C4-2B (cell line): ENCODE results near the gene AKAP5.

ENCODE experiments used
- H3K27ac ChIP-seq: fragments of 450-650 bp; 2 replicates; pipeline ENCODE4 v1.5.1; 2017
- ZFX ChIP-seq: fragments of 450-650 bp; IDR thresholded peaks from 2 replicates; pipeline ENCODE4 v1.6.1; 2017
- TF ChIP-seq, protein P1 (sequence below): fragments of 450-650 bp; conservative IDR thresholded peaks from 2 replicates; pipeline ENCODE4 v1.5.1; 2017; ENCODE audit warnings: mild to moderate bottlenecking

AKAP5 gene

DNA sequence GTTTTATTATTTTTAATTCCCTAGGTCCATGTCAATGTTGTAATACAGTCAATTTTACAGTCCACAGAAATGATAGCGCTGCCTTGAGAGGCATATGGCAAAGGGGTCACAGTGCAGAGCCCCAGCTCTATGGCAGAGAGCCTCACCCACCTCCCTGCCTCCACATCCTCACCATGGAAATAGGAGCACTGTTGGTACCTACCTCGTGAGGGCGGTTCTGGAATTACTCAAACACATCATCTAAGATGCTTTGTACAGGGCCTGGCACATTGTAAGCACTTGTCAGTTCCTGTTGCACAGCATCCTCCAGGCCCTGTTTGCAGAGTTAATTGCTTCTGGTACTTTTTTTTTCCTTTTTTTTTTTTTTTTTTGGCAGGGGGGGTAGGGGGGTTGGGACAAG is 4.1 kb upstream of the AKAP5 start:
- no peak overlapping the region for H3K27ac ChIP-seq
- TF ChIP-seq ZFX = no peak
- TF ChIP-seq, protein P1, sequence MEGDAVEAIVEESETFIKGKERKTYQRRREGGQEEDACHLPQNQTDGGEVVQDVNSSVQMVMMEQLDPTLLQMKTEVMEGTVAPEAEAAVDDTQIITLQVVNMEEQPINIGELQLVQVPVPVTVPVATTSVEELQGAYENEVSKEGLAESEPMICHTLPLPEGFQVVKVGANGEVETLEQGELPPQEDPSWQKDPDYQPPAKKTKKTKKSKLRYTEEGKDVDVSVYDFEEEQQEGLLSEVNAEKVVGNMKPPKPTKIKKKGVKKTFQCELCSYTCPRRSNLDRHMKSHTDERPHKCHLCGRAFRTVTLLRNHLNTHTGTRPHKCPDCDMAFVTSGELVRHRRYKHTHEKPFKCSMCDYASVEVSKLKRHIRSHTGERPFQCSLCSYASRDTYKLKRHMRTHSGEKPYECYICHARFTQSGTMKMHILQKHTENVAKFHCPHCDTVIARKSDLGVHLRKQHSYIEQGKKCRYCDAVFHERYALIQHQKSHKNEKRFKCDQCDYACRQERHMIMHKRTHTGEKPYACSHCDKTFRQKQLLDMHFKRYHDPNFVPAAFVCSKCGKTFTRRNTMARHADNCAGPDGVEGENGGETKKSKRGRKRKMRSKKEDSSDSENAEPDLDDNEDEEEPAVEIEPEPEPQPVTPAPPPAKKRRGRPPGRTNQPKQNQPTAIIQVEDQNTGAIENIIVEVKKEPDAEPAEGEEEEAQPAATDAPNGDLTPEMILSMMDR = no peak

DNA sequence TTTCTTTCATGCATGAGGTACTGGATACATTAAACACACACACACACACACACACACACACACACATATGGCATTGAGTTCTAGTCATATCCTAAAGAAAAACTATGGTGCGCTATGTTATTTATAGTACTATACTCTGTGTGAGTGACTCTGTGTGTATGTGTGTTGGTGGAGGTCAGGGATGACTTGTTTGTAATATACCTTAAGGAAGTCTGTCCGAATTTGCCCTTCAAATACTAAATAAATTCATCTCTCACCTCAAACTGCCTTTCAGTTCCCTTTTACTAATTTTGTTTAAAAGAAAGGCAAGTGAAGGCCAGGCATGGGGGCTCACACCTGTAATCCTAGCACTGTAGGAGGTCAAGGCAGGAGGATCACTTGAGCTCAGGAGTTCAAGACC is 2.1 kb upstream of the AKAP5 start:
- TF ChIP-seq, protein P1 = no peak
- no peak for TF ChIP-seq ZFX
- no peak overlapping the region for H3K27ac ChIP-seq

DNA sequence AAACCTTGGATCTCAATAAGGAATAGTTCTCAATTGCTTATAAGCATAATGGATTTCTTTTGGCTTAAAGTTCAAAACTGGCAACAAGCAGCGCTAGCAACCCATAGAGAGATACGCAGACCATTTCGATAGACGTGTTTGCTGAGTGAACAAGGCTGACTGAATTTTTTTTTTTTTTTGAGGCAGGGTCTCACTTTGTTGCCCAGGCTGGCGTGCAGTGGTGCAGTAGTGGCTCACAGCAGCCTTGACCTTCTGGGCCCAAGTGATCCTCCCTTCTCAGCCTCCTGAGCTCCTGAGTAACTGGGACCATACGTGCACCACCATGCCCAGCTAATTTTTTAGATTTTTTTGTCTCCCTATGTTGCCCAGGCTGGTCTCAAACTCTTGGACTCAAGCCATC is 1.4 kb upstream of the AKAP5 start:
- TF ChIP-seq, protein P1 = no peak
- TF ChIP-seq ZFX = no peak
- no peak overlapping the region for H3K27ac ChIP-seq

DNA sequence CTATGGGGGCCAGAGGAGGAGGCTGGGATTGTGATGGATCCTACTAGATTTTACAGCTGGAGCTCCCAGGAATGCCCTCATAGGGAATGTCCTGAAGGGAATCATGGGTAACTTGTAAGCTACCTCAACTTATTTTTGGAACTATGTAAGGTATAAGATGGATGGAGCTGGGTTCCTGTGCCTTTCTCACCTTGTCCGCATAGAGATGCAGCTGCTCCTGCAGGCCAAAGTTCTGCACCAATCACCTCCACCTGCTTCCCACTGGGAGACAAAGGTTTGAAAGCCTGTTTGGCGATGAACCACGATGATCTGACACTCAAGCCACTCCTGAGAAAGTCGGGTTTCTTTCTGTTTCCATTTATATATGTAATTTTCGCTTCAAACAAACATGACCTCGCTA is 648 bp upstream of the AKAP5 start:
- peak overlapping the region; percentile 15; the same call in 1 of the 2 replicates for H3K27ac ChIP-seq

DNA sequence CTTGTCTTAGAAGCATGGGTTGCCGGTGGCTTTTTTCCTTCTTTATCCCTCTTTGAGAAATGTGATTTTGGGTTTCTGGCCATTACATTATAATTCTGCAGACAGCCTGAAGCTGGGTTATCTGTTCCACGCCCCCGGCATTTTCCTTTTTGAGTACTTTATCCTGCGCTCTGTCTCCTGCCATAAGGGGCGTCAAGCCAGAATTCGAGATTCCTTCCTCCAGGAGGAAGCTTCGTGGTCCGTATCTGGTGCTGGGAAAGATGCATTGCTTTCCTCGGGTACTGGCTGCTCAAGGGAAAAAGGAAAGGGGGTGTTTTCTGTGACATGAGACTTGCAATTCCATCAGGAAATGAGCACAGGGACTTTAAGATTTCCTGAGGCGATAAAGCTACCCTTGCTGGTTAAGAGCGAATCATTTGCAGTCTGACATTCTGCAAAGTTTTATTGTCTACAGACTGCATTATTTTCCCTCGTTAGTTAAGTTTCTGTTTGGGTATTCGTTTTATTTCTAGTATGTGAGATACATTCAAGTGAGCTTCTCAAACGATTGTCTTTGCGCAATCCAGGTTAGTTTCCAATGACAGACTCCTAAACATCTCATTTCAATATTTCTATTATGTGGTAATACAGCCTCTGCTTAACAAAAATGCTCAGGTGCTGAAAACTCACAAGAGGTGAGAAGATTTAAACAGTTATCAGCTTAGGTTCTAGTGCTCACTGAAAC is 694 bp downstream of the AKAP5 start:
- H3K27ac ChIP-seq = peak overlapping the region; percentile 15
- TF ChIP-seq ZFX = no peak
- TF ChIP-seq, protein P1 = no peak

More for the DNA sequence above, 648 bp upstream of the AKAP5 start:
- TF ChIP-seq, protein P1 = no peak
- TF ChIP-seq ZFX = no peak

DNA sequence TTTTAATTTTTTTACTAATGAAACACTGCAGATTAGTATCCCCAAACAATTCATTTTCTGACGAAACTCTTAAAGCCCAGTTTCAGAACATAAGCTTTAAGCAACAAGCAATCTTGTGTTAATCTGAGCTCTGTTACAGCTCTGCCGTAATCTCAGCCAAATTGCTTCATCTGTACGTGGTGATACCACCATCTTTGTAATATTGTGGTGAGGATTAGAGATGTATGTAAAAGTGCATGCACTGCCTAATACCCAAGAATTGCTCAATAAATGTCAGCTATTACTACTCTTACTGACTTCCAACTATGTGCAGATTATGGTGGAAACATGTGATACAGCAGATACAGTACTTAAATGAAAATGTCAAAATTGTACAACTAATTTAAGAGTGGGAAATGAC is 1.8 kb downstream of the AKAP5 start:
- TF ChIP-seq, protein P1 = no peak
- TF ChIP-seq ZFX = no peak
- no peak overlapping the region for H3K27ac ChIP-seq

DNA sequence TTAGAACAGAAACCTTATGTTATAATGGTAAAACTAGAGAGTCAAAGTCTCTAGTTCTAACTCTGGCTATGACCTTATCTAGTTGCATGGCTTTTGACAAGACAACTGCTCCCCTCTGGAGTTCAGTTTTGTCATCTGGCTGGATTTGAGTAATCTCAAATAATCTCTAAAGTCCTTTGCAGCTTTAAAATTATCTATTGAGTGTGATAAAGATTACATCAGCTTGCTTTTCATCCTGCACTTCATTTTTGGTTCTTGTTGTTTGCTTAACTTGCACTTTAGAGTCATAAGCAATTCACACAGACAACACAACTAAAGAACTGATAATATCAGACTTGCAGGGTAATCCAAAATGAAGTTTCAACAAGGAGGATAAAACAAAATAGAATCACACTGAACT is 2.3 kb downstream of the AKAP5 start:
- TF ChIP-seq, protein P1 = no peak
- TF ChIP-seq ZFX = no peak
- H3K27ac ChIP-seq = no peak overlapping the region
